ENCODE results near the gene FBXO38.

GRCh38 chr5:148482697-148483462 lies 99.1 kb downstream of the FBXO38 start:
- peak; percentile 62 to 88 (median 86) for TF ChIP-seq CTCF (IDR thresholded peaks at IDR 0.05 in 2 of 3, conservative IDR thresholded peaks at IDR 0.05 in 1 of 3; ENCODE audit: borderline replicate concordance in 1 of 3, insufficient read depth in 1 of 3, low read depth in 2 of 3, low read length in 2 of 3)
- TF ChIP-seq, protein P1, sequence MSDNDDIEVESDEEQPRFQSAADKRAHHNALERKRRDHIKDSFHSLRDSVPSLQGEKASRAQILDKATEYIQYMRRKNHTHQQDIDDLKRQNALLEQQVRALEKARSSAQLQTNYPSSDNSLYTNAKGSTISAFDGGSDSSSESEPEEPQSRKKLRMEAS (IDR thresholded peaks at IDR 0.05), result no peak
- no peak for TF ChIP-seq JUND (IDR thresholded peaks at IDR 0.05)
- TF ChIP-seq ZBTB33 (IDR thresholded peaks at IDR 0.05; ENCODE audit: extremely low read depth, insufficient replicate concordance, low read length), result no peak

Data from HCT116 (cell line).